Type B pancreatic cell (in vitro differentiated cells): Measurements from ENCODE around the gene DCLK1. TPM values are rescaled to one million over a fixed set of nuclear protein-coding genes. Genes with fewer than 3 reads are reported as not detected.

ENCODE experiments used
- DNase-seq: peaks from one replicate; pipeline ENCODE4 v3.0.0; 2021; ENCODE audit warnings: mixed read lengths; ENCODE audit not compliant: unreplicated experiment; ENCODE audit errors: extremely low spot score
- H3K27ac Mint-ChIP-seq: 2 replicates; pipeline ENCODE4 v1.8.0; 2021; ENCODE audit warnings: mild to moderate bottlenecking, mixed read lengths
- H3K27me3 Mint-ChIP-seq: 2 replicates; pipeline ENCODE4 v1.8.0; 2021; ENCODE audit warnings: mixed read lengths
- H3K36me3 Mint-ChIP-seq: 2 replicates; pipeline ENCODE4 v1.8.0; 2021; ENCODE audit warnings: mixed read lengths
- H3K4me1 Mint-ChIP-seq: one replicate; pipeline ENCODE4 v1.8.0; 2021; ENCODE audit warnings: mixed read lengths; ENCODE audit not compliant: unreplicated experiment
- H3K4me3 Mint-ChIP-seq: 2 replicates; pipeline ENCODE4 v1.8.0; 2021; ENCODE audit warnings: mild to moderate bottlenecking, mixed read lengths
- H3K9me3 Mint-ChIP-seq: 2 replicates; pipeline ENCODE4 v1.8.0; 2021; ENCODE audit warnings: mixed read lengths
- total RNA-seq: library from RNA; stranded (reverse); gene quantifications from 2 replicates; pipeline ENCODE4 v1.2.1, GENCODE V29; 2021; ENCODE audit warnings: low replicate concordance
- TF ChIP-seq, protein P1 (sequence below): fragments of 200-600 bp; sonication (generic); conservative IDR thresholded peaks from 2 replicates; pipeline ENCODE4 v1.5.0; 2021; ENCODE audit warnings: antibody characterized with exemption, mild to moderate bottlenecking

DCLK1 gene
- total RNA-seq, 1 donor from 2014 or later, result 47.1 TPM

DNA sequence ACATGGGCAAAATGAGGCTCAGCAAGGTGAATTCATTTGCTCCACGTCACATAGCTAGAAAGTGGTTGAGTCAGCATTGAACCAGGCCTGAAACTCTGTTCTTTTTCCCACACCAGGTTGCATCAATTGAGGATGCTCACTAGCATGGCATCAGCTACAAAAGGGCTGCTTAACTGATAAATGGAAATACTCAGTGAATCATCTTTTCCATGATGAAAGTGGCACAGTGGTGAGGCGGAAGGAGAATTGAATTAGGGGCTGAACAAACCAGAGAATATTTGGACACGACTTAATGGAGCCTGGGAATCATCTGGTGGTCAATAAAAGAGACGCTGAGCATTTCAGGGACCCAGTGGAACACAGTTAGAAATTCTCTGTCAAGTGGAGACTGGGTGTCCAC, 334.6 kb downstream of the DCLK1 start:
- DNase-seq, result no peak
- no peak overlapping the region for H3K4me3 Mint-ChIP-seq
- H3K36me3 Mint-ChIP-seq, result peaks cover 5% of the 10 kb centered on the region
- H3K9me3 Mint-ChIP-seq, result no peaks in the 10 kb centered on the region
- TF ChIP-seq, protein P1, sequence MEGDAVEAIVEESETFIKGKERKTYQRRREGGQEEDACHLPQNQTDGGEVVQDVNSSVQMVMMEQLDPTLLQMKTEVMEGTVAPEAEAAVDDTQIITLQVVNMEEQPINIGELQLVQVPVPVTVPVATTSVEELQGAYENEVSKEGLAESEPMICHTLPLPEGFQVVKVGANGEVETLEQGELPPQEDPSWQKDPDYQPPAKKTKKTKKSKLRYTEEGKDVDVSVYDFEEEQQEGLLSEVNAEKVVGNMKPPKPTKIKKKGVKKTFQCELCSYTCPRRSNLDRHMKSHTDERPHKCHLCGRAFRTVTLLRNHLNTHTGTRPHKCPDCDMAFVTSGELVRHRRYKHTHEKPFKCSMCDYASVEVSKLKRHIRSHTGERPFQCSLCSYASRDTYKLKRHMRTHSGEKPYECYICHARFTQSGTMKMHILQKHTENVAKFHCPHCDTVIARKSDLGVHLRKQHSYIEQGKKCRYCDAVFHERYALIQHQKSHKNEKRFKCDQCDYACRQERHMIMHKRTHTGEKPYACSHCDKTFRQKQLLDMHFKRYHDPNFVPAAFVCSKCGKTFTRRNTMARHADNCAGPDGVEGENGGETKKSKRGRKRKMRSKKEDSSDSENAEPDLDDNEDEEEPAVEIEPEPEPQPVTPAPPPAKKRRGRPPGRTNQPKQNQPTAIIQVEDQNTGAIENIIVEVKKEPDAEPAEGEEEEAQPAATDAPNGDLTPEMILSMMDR, result no peak
- H3K4me1 Mint-ChIP-seq, result peaks cover 20% of the 10 kb centered on the region
- no peak overlapping the region for H3K27ac Mint-ChIP-seq
- H3K27me3 Mint-ChIP-seq, result peaks cover 3% of the 10 kb centered on the region

DNA sequence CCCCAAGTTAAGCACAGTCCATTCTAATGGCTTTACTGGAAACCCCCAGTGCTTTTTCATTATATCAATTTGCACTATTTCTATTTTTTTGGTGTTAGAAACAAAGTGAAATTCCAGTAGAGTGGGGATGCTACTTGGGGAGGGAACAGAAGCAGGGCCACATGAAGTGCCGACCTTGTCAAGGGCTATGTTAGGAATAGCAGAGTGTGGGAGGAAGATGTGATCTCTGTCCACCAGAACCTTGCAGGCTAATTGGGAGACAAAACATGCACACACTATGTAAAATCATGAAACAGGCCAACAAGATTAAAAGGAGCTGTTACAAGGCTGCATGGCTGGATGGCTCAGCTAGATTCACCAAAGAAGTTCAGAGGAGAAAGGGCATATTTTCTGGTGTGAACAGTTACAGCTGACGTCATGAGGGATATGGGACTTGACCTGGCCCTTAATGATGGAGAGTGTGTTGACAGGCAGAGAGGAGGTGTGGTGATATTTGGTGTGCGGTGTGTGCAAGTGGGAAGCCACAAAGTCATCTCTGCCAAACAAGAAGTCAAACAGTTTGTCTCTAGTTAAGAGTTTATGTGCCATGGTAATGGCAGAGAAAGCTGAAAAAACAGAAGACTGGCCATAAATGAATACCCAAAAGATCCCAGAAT, 336.3 kb downstream of the DCLK1 start:
- Mint-ChIP-seq H3K9me3 (no peaks in the 10 kb centered on the region), H3K36me3 (peaks cover 5% of the 10 kb centered on the region), H3K4me1 (peaks cover 23% of the 10 kb centered on the region), H3K27me3 (peaks cover 3% of the 10 kb centered on the region), H3K4me3 (no peak overlapping the region), H3K27ac (no peak overlapping the region)
- DNase-seq, result no peak
- TF ChIP-seq, protein P1, result no peak

DNA sequence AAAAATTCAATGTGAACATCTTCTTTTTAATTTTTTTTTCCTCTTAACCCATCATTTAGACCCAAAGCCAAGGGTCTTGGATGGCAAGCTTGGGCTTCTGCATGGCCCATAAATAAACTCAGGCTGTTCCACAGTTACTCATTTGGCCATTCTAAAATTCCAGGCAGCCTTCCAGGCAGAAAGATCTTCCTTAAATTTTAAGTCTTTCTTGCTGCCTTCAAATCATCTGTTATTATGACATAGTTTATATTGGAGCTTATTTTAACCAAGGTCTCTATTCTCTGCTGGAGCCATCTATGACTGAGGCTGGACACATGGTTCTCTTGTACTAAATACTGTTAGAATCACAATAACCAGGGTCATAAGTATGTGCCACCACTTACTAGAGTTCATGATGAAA, 337.4 kb downstream of the DCLK1 start:
- Mint-ChIP-seq H3K27me3 (peaks cover 3% of the 10 kb centered on the region), H3K4me1 (peaks cover 31% of the 10 kb centered on the region), H3K27ac (no peak overlapping the region), H3K9me3 (no peaks in the 10 kb centered on the region), H3K4me3 (no peak overlapping the region), H3K36me3 (peaks cover 5% of the 10 kb centered on the region)
- TF ChIP-seq, protein P1, result no peak
- no peak for DNase-seq

DNA sequence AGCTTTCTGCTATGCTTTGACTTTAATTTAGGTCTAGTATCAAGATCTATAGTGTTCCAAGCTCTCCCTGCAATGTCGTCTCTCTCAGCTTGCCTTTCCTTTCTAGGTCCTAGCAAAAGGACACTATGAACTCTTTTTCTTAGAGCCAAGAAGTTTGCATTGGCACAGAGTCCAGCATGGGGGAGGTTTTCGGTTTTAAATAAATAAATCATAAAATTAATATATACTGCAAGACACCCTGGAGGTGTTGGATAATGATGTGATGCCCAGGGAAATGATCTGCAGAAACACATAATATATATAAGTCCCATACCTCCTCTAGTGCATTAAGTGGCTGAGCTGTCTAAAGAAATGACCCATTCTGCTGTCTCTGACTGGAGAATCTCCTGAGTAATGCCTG, 338.3 kb downstream of the DCLK1 start:
- DNase-seq, result no peak

DNA sequence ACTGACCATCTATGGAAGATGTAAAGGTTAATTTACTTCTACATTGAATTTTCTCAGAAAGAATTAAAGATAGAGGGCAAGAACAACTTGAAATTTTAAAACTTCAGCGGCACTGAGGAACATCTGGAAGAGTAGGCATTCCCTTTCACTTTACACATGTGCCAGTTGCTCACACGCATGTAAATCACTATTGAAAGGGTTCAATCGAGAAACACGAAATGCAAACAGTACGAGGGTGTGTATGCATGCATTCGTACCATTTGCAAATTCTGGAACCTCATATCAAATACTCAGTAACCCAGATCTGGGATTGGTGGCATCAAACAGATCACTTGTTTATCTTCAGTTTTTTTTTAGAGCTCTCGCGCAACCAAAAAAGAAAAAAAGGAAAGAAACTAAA, 339.2 kb downstream of the DCLK1 start:
- no peak for DNase-seq

More for the DNA sequence above, 338.3 kb downstream of the DCLK1 start:
- Mint-ChIP-seq H3K9me3 (no peaks in the 10 kb centered on the region), H3K4me3 (no peak overlapping the region), H3K36me3 (peaks cover 5% of the 10 kb centered on the region), H3K27me3 (no peaks in the 10 kb centered on the region), H3K27ac (no peak overlapping the region), H3K4me1 (peaks cover 38% of the 10 kb centered on the region)
- TF ChIP-seq, protein P1, result no peak

More for the DNA sequence above, 339.2 kb downstream of the DCLK1 start:
- Mint-ChIP-seq H3K36me3 (peaks cover 5% of the 10 kb centered on the region), H3K4me3 (no peak overlapping the region), H3K27me3 (no peaks in the 10 kb centered on the region), H3K9me3 (no peaks in the 10 kb centered on the region), H3K4me1 (peaks cover 37% of the 10 kb centered on the region), H3K27ac (no peak overlapping the region)
- TF ChIP-seq, protein P1, result no peak
